ENCODE results near the gene FAM118A. TPM values are rescaled to one million over a fixed set of nuclear protein-coding genes. Genes with fewer than 3 reads are reported as not detected.
"Not testable (repeated sequence)": the region's sequence is repeated elsewhere in the genome, so short reads cannot be mapped to it uniquely, and the experiment has no call there.

Gene FAM118A
- total and polyA plus RNA-seq, 8 donors = 7.1 to 127 (median 10.2) TPM

DNA sequence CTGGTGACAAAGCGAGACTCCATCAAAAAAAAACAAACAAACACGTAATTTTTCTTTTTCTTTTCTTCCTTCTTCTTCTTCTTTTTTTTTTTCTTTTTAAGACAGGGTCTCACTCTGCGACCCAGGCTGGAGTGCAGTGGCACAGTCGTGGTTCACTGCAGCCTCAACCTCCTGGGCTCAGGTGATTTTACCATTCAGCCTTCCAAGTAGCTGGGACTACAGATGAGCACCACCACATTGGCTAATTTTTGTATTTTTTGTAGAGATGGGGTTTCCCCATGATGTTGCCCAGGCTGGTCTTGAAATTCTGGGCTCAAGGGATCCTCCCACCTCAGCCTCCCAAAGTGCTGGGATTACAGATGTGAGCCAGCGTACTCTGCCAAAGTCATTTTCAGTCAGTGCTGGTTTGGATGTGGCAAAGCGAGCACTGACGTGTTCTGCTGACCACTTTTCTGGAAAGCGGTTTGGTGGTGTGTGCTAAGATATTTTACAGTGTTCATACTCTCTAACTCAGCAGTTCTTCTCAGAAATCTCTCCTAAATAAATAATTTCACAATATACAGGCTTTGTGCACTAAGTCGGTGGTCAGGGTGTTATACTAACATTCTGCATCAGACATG lies 10.7 kb downstream of the FAM118A start:
- FAIRE-seq = no peak
- DNase-seq = no peak
- Histone ChIP-seq H3K27ac (no peak overlapping the region), H3K4me1 (peaks cover 0 to 5% (median 0%) of the 10 kb centered on the region in 3 donors), H3K36me3 (peaks cover 0 to 25% (median 0%) of the 10 kb centered on the region in 3 donors), H3K9me3 (no peaks in the 10 kb centered on the region), H3K27me3 (no peaks in the 10 kb centered on the region), H3K4me3 (no peak overlapping the region)
- WGBS, 2 donors = 88 to 91% methylated on average over 9 of the region's 9 CpGs
- no peak for TF ChIP-seq CTCF (IDR thresholded peaks at IDR 0.05)
- intact Hi-C loops (cut with DNase I) = no loop called here
- ATAC-seq = no peak

DNA sequence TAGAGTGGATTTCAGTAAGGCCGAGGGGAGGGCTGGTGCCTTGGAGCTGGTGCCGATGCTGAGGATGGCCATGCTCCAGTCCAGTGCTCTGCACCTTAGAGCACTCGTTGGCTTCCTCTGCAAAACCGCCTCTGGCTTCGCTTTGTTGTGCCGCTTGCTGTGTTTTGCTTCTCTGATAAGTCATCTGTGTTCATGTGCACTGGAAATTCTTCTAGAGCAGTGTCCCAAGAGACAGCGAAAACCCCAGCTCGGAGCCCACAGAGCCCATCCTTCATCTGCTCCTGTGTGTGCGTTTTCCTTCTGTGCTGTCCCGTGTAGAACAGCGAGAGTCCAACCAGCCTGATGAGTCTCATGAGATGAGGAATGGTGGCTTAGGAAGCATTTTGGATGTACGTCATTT lies 12.1 kb downstream of the FAM118A start:
- Histone ChIP-seq H3K36me3 (peaks cover 0 to 25% (median 0%) of the 10 kb centered on the region in 3 donors), H3K4me1 (peaks cover 0 to 5% (median 0%) of the 10 kb centered on the region in 3 donors), H3K9me3 (no peaks in the 10 kb centered on the region), H3K4me3 (no peak overlapping the region), H3K27ac (no peak overlapping the region), H3K27me3 (no peaks in the 10 kb centered on the region)
- ATAC-seq = no peak
- intact Hi-C loops (cut with DNase I) = no loop called here
- WGBS, 2 donors = 88 to 91% methylated on average over 12 of the region's 12 CpGs
- no peak for FAIRE-seq
- TF ChIP-seq CTCF (IDR thresholded peaks at IDR 0.05) = no peak
- DNase-seq = no peak

DNA sequence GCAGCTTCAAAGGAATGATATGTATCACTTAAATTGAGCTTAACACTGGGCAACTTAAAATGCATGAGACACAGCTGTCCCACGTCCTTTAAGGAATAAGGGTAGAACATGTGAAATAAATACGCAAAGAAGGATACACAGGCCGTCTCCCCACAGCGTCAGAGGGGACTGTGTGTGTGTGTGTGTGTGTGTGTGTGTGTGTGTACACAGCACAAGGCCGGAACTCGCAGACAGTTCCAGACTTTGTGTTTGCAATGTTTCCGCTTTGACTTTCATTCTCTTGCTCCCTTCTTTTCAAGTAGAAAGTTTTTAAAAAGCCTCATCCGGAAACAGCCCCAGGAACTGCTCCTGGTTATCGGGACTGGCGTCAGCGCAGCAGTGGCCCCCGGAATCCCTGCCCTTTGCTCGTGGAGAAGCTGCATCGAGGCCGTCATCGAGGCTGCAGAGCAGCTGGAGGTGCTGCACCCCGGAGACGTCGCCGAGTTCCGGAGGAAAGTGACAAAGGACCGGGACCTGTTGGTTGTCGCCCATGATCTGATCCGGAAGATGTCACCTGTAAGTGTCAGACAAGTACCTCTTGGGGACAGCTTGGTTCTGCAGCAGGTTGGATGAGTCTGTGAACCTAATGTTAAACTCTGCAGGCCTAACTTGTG lies 13.3 kb downstream of the FAM118A start:
- Histone ChIP-seq H3K9me3 (no peaks in the 10 kb centered on the region), H3K27me3 (no peaks in the 10 kb centered on the region), H3K4me1 (peaks cover 0 to 5% (median 0%) of the 10 kb centered on the region in 3 donors), H3K4me3 (no peak overlapping the region), H3K36me3 (peaks cover 0 to 25% (median 0%) of the 10 kb centered on the region in 3 donors), H3K27ac (no peak overlapping the region)
- 83% methylated on average over 24 of the region's 24 CpGs for WGBS, 2 donors
- TF ChIP-seq CTCF (IDR thresholded peaks at IDR 0.05) = no peak
- no peak for ATAC-seq
- FAIRE-seq = no peak
- DNase-seq = no peak
- intact Hi-C loops (cut with DNase I) = no loop called here

GRCh38 chr22:45323695-45324094 lies 14.0 kb downstream of the FAM118A start:
- intact Hi-C loops (cut with DNase I) = no loop called here
- peaks cover 0 to 3% (median 0%) of the 10 kb centered on the region in 3 donors for H3K4me1 ChIP-seq
- peaks cover 0 to 25% (median 0%) of the 10 kb centered on the region in 3 donors for H3K36me3 ChIP-seq
- FAIRE-seq (no peak), DNase-seq (no peak), ATAC-seq (no peak)
- TF ChIP-seq CTCF (IDR thresholded peaks at IDR 0.05) = no peak
- H3K4me3 ChIP-seq = no peak overlapping the region
- WGBS, 2 donors = 84 to 91% methylated on average over 7 of the region's 7 CpGs
- no peaks in the 10 kb centered on the region for H3K9me3 ChIP-seq
- no peak overlapping the region for H3K27ac ChIP-seq
- no peaks in the 10 kb centered on the region for H3K27me3 ChIP-seq

DNA sequence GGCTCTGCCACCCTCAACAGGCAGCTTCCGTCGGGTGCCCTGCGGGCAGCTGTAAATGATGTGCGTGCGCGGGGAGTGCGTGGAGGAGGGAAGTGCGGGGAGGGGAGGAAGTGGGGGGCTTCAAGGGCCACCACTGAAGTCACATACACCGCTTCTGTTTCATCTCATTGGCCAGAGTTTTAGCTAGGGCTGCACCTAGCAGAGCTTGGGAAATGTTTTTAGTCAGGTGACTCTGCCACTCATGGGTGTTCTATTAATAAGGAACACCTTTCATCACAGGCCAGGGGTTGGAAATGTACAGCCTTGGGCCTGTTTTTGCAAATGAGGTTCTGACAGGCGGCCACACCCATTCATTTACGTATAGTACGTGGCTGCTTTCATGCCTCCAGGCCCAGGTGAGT lies 14.6 kb downstream of the FAM118A start:
- Histone ChIP-seq H3K4me1 (no peaks in the 10 kb centered on the region), H3K36me3 (peaks cover 0 to 25% (median 0%) of the 10 kb centered on the region in 3 donors), H3K27ac (no peak overlapping the region), H3K4me3 (no peak overlapping the region), H3K9me3 (no peaks in the 10 kb centered on the region), H3K27me3 (no peaks in the 10 kb centered on the region)
- FAIRE-seq = no peak
- intact Hi-C loops (cut with DNase I) = no loop called here
- no peak for ATAC-seq
- no peak for TF ChIP-seq CTCF (IDR thresholded peaks at IDR 0.05)
- WGBS, 2 donors = 94 to 95% methylated on average over 12 of the region's 12 CpGs
- no peak for DNase-seq

DNA sequence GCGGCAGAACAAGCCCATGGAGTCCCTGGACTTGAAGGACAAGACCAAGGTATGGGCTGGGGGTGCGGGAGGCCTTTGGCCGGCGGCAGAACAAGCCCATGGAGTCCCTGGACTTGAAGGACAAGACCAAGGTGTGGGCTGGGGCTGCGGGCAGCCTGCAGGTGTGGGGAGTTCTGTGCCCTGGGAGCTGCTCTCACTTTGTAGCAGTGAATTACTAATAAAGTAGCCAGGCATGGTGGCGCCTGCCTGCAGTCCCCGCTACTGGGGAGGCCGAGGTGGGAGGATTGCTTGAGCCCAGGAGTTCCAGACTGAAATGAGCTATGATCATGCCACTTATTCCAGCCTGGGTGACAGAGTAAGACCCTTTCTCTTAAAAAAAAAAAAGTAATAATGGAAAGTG lies 18.5 kb downstream of the FAM118A start:
- not testable (repeated sequence) for FAIRE-seq

More for the DNA sequence above, 18.5 kb downstream of the FAM118A start:
- WGBS, 2 donors = 87 to 89% methylated on average over 7 of the region's 8 CpGs
- H3K4me3 ChIP-seq; ATAC-seq; H3K4me1 ChIP-seq; DNase-seq; intact Hi-C loops (cut with DNase I); H3K9me3 ChIP-seq; H3K27ac ChIP-seq; H3K27me3 ChIP-seq: not testable (repeated sequence)
- H3K36me3 ChIP-seq = peaks cover 0 to 13% (median 7%) of the 10 kb centered on the region in 3 donors
